OCI-LY7 (cell line): ENCODE measurements around the gene MRGPRX1. TPM values are rescaled to one million over a fixed set of nuclear protein-coding genes. Genes with fewer than 3 reads are reported as not detected.
"Not testable (repeated sequence)": the region's sequence is repeated elsewhere in the genome, so short reads cannot be mapped to it uniquely, and the experiment has no call there.

ENCODE experiments used
- BruUV-seq: library from RNA; stranded (reverse); fragments of 400-500 nt; replicated peaks from 2 replicates; lab custom pipeline; 2021; lab: Mats Ljungman, UMichigan
- CTCF ChIA-PET: fragments of 300-600 bp; sonication (Branson Sonifier 250); formaldehyde crosslinking; loops from one replicate; lab custom pipeline; 2022; ENCODE audit warnings: antibody characterized with exemption; ENCODE audit not compliant: unreplicated experiment; lab: Charles Lee
- POLR2A ChIA-PET: fragments of 300-600 bp; sonication (Branson Sonifier 250); formaldehyde crosslinking; loops from one replicate; lab custom pipeline; 2022; ENCODE audit warnings: antibody characterized with exemption; lab: Charles Lee
- DNase-seq: peaks from one replicate; pipeline ENCODE4 v3.0.0-alpha.2; 2015; ENCODE audit warnings: low spot score
- H2AFZ ChIP-seq: fragments of 200-600 bp; sonication (generic), shearing (Covaris generic); 2 replicates; pipeline ENCODE4 v1.6.1; 2014; ENCODE audit warnings: mild to moderate bottlenecking, antibody characterized with exemption, low read length, moderate library complexity
- H3K27ac ChIP-seq: fragments of 200-600 bp; sonication (generic); 2 replicates; pipeline ENCODE4 v1.5.1; 2014; ENCODE audit warnings: mixed run types, low read depth, mild to moderate bottlenecking, moderate library complexity, low read length, inconsistent platforms; ENCODE audit not compliant: poor library complexity, severe bottlenecking
- H3K36me3 ChIP-seq: fragments of 200-600 bp; sonication (generic); 2 replicates; pipeline ENCODE4 v1.6.1; 2014; ENCODE audit warnings: mild to moderate bottlenecking, antibody characterized with exemption, low read length, moderate library complexity, mixed read lengths; ENCODE audit not compliant: insufficient read depth
- H3K4me1 ChIP-seq: fragments of 200-600 bp; sonication (generic); 2 replicates; pipeline ENCODE4 v1.5.1; 2014; ENCODE audit warnings: mild to moderate bottlenecking, low read length; ENCODE audit not compliant: insufficient read depth, poor library complexity, severe bottlenecking
- H3K4me2 ChIP-seq: fragments of 200-600 bp; sonication (generic); 2 replicates; pipeline ENCODE4 v1.6.1; 2014; ENCODE audit warnings: mild to moderate bottlenecking, low read length
- H3K4me3 ChIP-seq: fragments of 200-600 bp; sonication (generic); 2 replicates; pipeline ENCODE4 v1.5.1; 2014; ENCODE audit warnings: mild to moderate bottlenecking, low read depth, low read length; ENCODE audit not compliant: poor library complexity, severe bottlenecking
- H3K79me2 ChIP-seq: fragments of 200-600 bp; sonication (generic); 2 replicates; pipeline ENCODE4 v1.6.1; 2016; ENCODE audit warnings: low read depth, mild to moderate bottlenecking, low read length, moderate library complexity, mixed read lengths; ENCODE audit not compliant: insufficient read depth
- H3K9me2 ChIP-seq: fragments of 200-600 bp; sonication (generic); 2 replicates; pipeline ENCODE4 v1.6.1; 2016; ENCODE audit warnings: mild to moderate bottlenecking, low read length, mixed read lengths; ENCODE audit not compliant: insufficient read depth
- H3K9me3 ChIP-seq: fragments of 200-600 bp; sonication (generic); 2 replicates; pipeline ENCODE4 v1.6.1; 2014; ENCODE audit warnings: mild to moderate bottlenecking, mixed run types, low read length, mixed read lengths
- H4K20me1 ChIP-seq: fragments of 200-600 bp; sonication (generic); 2 replicates; pipeline ENCODE4 v1.6.1; 2014; ENCODE audit warnings: mild to moderate bottlenecking, antibody characterized with exemption, low read length, moderate library complexity, mixed read lengths; ENCODE audit not compliant: insufficient read depth
- CTCF ChIP-seq: fragments of 200-600 bp; sonication (generic); conservative IDR thresholded peaks from 2 replicates; pipeline ENCODE4 v1.5.1; 2014; ENCODE audit warnings: mild to moderate bottlenecking, antibody characterized with exemption, low read length, moderate library complexity, mixed read lengths
- EZH2phosphoT487 ChIP-seq: fragments of 200-600 bp; sonication (generic); IDR thresholded peaks from 2 replicates; pipeline ENCODE4 v1.6.1; 2018; ENCODE audit warnings: low read depth, borderline replicate concordance, mild to moderate bottlenecking, mixed run types, antibody characterized with exemption, low read length, moderate library complexity, mixed read lengths
- intact Hi-C: fragments of 100-400 bp; cut with micrococcal nuclease; formaldehyde crosslinking; loops from one replicate; pipeline ENCODE4 v1.10.0; 2022; ENCODE audit not compliant: unreplicated experiment
- total RNA-seq, 2 experiments: library from RNA; depleted of rRNA in 1 of 2; stranded (reverse); fragments of >200 nt in 1 of 2; shearing (Covaris generic) in 1 of 2; gene quantifications; 2 replicates each; pipeline ENCODE4 v1.2.3, GENCODE V29; 2014 to 2022

MRGPRX1 gene
- total RNA-seq, 2 experiments from 2014 or later: not detected

DNA sequence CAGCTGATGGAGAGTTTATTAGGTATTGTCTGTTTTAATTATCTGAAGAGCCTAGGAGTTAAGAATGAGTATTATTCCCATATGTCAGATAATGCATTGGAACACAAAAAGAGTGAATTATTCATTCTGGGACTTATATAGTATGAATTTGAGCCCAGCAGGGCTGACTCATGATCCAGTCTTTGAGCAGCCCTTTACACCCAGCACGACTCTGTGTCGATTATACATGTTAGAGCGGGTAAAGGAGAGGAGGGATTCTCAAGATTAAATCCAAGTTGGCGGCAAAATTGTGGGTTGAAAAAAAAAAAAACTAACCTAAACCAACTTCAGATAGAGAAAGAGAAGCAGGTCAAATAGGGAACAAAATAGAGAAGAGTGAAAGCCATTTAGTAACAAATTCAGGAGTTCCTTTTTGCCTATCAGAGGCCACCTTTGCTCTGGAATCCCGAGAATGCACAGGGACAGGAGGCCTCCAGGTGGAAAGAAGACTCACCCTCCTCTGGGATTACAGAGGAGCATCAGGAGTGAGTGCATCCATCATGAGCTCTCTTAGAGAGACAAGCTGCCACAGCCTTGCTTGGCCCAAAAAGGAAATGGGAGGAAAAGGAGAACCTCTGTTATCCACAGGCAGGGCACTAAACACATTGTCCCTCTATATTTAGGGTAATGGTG is 3.1 kb downstream of the MRGPRX1 start:
- H3K4me1 ChIP-seq: no peaks in the 10 kb centered on the region
- no peak overlapping the region for H2AFZ ChIP-seq
- ChIA-PET CTCF (no interaction called here), POLR2A (no interaction called here)
- intact Hi-C loops: no loop called here
- H3K9me2 ChIP-seq: no peaks in the 10 kb centered on the region
- DNase-seq: no peak
- H3K9me3 ChIP-seq: no peaks in the 10 kb centered on the region
- TF ChIP-seq EZH2phosphoT487 (no peak), CTCF (no peak)
- no peaks in the 10 kb centered on the region for H3K79me2 ChIP-seq
- BruUV-seq: no TSS peak
- H3K36me3 ChIP-seq: no peaks in the 10 kb centered on the region
- H3K4me2 ChIP-seq: no peak overlapping the region
- no peaks in the 10 kb centered on the region for H4K20me1 ChIP-seq
- H3K27ac ChIP-seq: no peak overlapping the region
- H3K4me3 ChIP-seq: no peak overlapping the region

GRCh38 chr11:18934195-18934814 is 4.9 kb downstream of the MRGPRX1 start:
- ChIA-PET CTCF (no interaction called here), POLR2A (no interaction called here)
- no peaks in the 10 kb centered on the region for H3K36me3 ChIP-seq
- H2AFZ ChIP-seq: no peak overlapping the region
- no peak overlapping the region for H3K27ac ChIP-seq
- no peaks in the 10 kb centered on the region for H3K4me1 ChIP-seq
- H3K79me2 ChIP-seq: no peaks in the 10 kb centered on the region
- no peak for TF ChIP-seq EZH2phosphoT487
- intact Hi-C loops: no loop called here
- no peaks in the 10 kb centered on the region for H3K9me2 ChIP-seq
- no peak overlapping the region for H3K4me3 ChIP-seq
- BruUV-seq: no TSS peak
- H4K20me1 ChIP-seq: no peaks in the 10 kb centered on the region
- no peaks in the 10 kb centered on the region for H3K9me3 ChIP-seq
- H3K4me2 ChIP-seq: no peak overlapping the region
- DNase-seq: no peak

GRCh38 chr11:18927550-18928322 is 11.5 kb downstream of the MRGPRX1 start:
- no peaks in the 10 kb centered on the region for H3K9me2 ChIP-seq
- TF ChIP-seq CTCF (no peak), EZH2phosphoT487 (no peak)
- intact Hi-C loops: no loop called here
- no peak overlapping the region for H3K4me3 ChIP-seq
- no peaks in the 10 kb centered on the region for H4K20me1 ChIP-seq
- CTCF ChIA-PET: no interaction called here
- H2AFZ ChIP-seq: no peak overlapping the region
- H3K4me1 ChIP-seq: no peaks in the 10 kb centered on the region
- H3K9me3 ChIP-seq: no peaks in the 10 kb centered on the region
- POLR2A ChIA-PET: no interaction called here
- no peaks in the 10 kb centered on the region for H3K36me3 ChIP-seq
- BruUV-seq: no TSS peak
- no peak overlapping the region for H3K27ac ChIP-seq
- H3K4me2 ChIP-seq: no peak overlapping the region
- H3K79me2 ChIP-seq: no peaks in the 10 kb centered on the region
- no peak for DNase-seq

DNA sequence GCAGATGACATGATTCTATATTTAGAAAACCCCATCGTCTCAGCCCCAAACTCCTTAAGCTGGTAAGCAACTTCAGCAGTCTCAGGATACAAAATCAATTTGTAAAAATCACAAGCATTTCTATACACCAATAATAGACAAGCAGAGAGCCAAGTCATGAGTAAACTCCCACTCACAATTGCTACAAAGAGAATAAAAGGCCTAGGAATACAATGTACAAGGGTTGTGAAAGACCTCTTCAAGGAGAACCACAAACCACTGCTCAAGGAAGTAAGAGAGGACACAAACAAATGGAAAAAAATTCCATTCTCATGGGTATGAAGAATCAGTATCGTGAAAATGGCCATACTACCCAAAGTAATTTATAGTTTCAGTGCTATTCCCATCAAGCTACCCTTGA is 13.8 kb downstream of the MRGPRX1 start:
- CTCF ChIA-PET, H3K4me3 ChIP-seq, POLR2A ChIA-PET, H3K36me3 ChIP-seq, intact Hi-C loops, H2AFZ ChIP-seq, H3K4me1 ChIP-seq, H4K20me1 ChIP-seq, H3K9me2 ChIP-seq, H3K27ac ChIP-seq, H3K79me2 ChIP-seq, DNase-seq, H3K9me3 ChIP-seq, BruUV-seq, H3K4me2 ChIP-seq: not testable (repeated sequence)
